Panc1 (cell line): ENCODE measurements around the gene PRPF40B. TPM values are rescaled to one million over a fixed set of nuclear protein-coding genes. Genes with fewer than 3 reads are reported as not detected.

Experiments used
- ATAC-seq: fragments of 200-7000 bp; cut with Tn5 transposase; 2 replicates; pipeline ENCODE4 v1.9.1; 2020; ENCODE audit warnings: mild to moderate bottlenecking, moderate library complexity
- BruUV-seq: library from RNA; stranded (reverse); fragments of 400-500 nt; replicated peaks from 2 replicates; lab custom pipeline; 2021; lab: Mats Ljungman, UMichigan
- CTCF ChIA-PET: fragments of 300-600 bp; sonication (Branson Sonifier 250); formaldehyde crosslinking; loops from one replicate; lab custom pipeline; 2022; ENCODE audit warnings: antibody characterized with exemption; lab: Charles Lee
- POLR2A ChIA-PET: fragments of 300-600 bp; sonication (Branson Sonifier 250); formaldehyde crosslinking; loops from one replicate; lab custom pipeline; 2022; ENCODE audit warnings: antibody characterized with exemption; lab: Charles Lee
- DNase-seq: peaks from one replicate; pipeline ENCODE4 v3.0.0-alpha.2; 2010; ENCODE audit warnings: low read depth, low spot score
- H3K27ac ChIP-seq: 2 replicates; pipeline ENCODE4 v1.5.1; 2011; ENCODE audit warnings: mild to moderate bottlenecking, low read length, inconsistent platforms
- H3K27me3 ChIP-seq: fragments of 200-500 bp; sonication (Bioruptor generic); 2 replicates; pipeline ENCODE4 v1.6.0; 2014; ENCODE audit warnings: low read length, inconsistent platforms; ENCODE audit not compliant: control insufficient read depth, insufficient read depth
- H3K36me3 ChIP-seq: fragments of 200-500 bp; sonication (Bioruptor generic); 2 replicates; pipeline ENCODE4 v1.5.1; 2014; ENCODE audit warnings: inconsistent platforms, mild to moderate bottlenecking, low read length, moderate library complexity; ENCODE audit not compliant: control insufficient read depth, insufficient read depth
- H3K4me1 ChIP-seq: 2 replicates; pipeline ENCODE4 v1.5.1; 2011; ENCODE audit warnings: inconsistent platforms, mild to moderate bottlenecking, low read length, moderate library complexity; ENCODE audit not compliant: control insufficient read depth, insufficient read depth
- H3K4me3 ChIP-seq, 2 experiments: 2 replicates each; pipeline ENCODE4 v1.5.1; 2011 to 2012; ENCODE audit warnings: low read depth in 2 of 2, low read length in 2 of 2, mild to moderate bottlenecking in 2 of 2, inconsistent platforms in 1 of 2, moderate library complexity in 1 of 2
- H3K9me3 ChIP-seq: fragments of 200-500 bp; sonication (Bioruptor generic); 2 replicates; pipeline ENCODE4 v1.5.1; 2014; ENCODE audit warnings: low read depth, mild to moderate bottlenecking, inconsistent platforms, low read length, moderate library complexity; ENCODE audit not compliant: control insufficient read depth, insufficient read depth
- POLR2AphosphoS5 ChIP-seq: IDR thresholded peaks from 2 replicates; pipeline ENCODE4 v1.6.1; 2012; ENCODE audit warnings: mild to moderate bottlenecking, low read depth, low read length, moderate library complexity
- REST ChIP-seq, 2 experiments: IDR thresholded peaks; 2 replicates each; pipeline ENCODE4 v1.6.1; 2011 to 2012; ENCODE audit warnings: low read depth in 2 of 2, control low read depth in 1 of 2, low read length in 1 of 2, mild to moderate bottlenecking in 1 of 2, moderate library complexity in 1 of 2; ENCODE audit not compliant: insufficient read depth in 1 of 2
- SIN3A ChIP-seq: IDR thresholded peaks from 2 replicates; pipeline ENCODE4 v1.6.1; 2012; ENCODE audit warnings: low read depth, mild to moderate bottlenecking, low read length, moderate library complexity, borderline replicate concordance; ENCODE audit not compliant: insufficient read depth
- TCF7L2 ChIP-seq: IDR thresholded peaks from 2 replicates; pipeline ENCODE4 v1.6.1; 2011; ENCODE audit warnings: mild to moderate bottlenecking, low read depth, low read length, inconsistent platforms
- in situ Hi-C: cut with HindIII; loops from 2 replicates; pipeline ENCODE4 v1.10.0; 2016; ENCODE audit warnings: low sequenced_read_pairs, low pct_unique_long_range_greater_than_20kb
- intact Hi-C: fragments of 100-400 bp; cut with micrococcal nuclease; formaldehyde crosslinking; loops from one replicate; pipeline ENCODE4 v1.10.0; 2022; ENCODE audit not compliant: unreplicated experiment
- total RNA-seq: library from RNA; stranded (reverse); gene quantifications from one replicate; pipeline ENCODE4 v1.2.1, GENCODE V29; 2021; ENCODE audit not compliant: unreplicated experiment
- TF ChIP-seq, protein P1 (sequence below): fragments of 450-650 bp; IDR thresholded peaks from 2 replicates; pipeline ENCODE4 v1.5.1; 2017; ENCODE audit warnings: mild to moderate bottlenecking

Gene PRPF40B
- total RNA-seq, 1 experiment from 2014 or later, result 26.3 TPM

GRCh38 chr12:49669796-49670195 is 46.4 kb downstream of the PRPF40B start:
- no peaks in the 10 kb centered on the region for H3K9me3 ChIP-seq
- ChIA-PET CTCF (no interaction called here), POLR2A (no interaction called here)
- intact Hi-C loops, result no loop called here
- no peak for TF ChIP-seq TCF7L2
- TF ChIP-seq, protein P1, sequence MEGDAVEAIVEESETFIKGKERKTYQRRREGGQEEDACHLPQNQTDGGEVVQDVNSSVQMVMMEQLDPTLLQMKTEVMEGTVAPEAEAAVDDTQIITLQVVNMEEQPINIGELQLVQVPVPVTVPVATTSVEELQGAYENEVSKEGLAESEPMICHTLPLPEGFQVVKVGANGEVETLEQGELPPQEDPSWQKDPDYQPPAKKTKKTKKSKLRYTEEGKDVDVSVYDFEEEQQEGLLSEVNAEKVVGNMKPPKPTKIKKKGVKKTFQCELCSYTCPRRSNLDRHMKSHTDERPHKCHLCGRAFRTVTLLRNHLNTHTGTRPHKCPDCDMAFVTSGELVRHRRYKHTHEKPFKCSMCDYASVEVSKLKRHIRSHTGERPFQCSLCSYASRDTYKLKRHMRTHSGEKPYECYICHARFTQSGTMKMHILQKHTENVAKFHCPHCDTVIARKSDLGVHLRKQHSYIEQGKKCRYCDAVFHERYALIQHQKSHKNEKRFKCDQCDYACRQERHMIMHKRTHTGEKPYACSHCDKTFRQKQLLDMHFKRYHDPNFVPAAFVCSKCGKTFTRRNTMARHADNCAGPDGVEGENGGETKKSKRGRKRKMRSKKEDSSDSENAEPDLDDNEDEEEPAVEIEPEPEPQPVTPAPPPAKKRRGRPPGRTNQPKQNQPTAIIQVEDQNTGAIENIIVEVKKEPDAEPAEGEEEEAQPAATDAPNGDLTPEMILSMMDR, result no peak
- no peak for TF ChIP-seq POLR2AphosphoS5
- TF ChIP-seq REST (IDR thresholded peaks at IDR 0.05; ENCODE audit: insufficient read depth in 1 of 2, low read depth in 2 of 2, low read length in 1 of 2), result no peak
- no peak for TF ChIP-seq SIN3A
- H3K36me3 ChIP-seq, result no peaks in the 10 kb centered on the region
- H3K4me1 ChIP-seq, result no peaks in the 10 kb centered on the region; the same call in 1 of the 2 replicates
- BruUV-seq, result no TSS peak
- no peak overlapping the region for H3K27ac ChIP-seq
- no peak for ATAC-seq
- no peaks in the 10 kb centered on the region for H3K27me3 ChIP-seq
- in situ Hi-C loops, result no loop called here
- H3K4me3 ChIP-seq, result no peak overlapping the region
- no peak for DNase-seq

GRCh38 chr12:49671031-49671765 is 47.8 kb downstream of the PRPF40B start:
- BruUV-seq, result no TSS peak
- Histone ChIP-seq H3K4me1 (no peaks in the 10 kb centered on the region; the same call in 1 of the 2 replicates), H3K4me3 (no peak overlapping the region), H3K9me3 (no peaks in the 10 kb centered on the region), H3K36me3 (no peaks in the 10 kb centered on the region), H3K27ac (no peak overlapping the region), H3K27me3 (no peaks in the 10 kb centered on the region)
- TF ChIP-seq SIN3A, result no peak
- TF ChIP-seq, protein P1, result no peak
- DNase-seq, result no peak
- in situ Hi-C loops, result no loop called here
- CTCF ChIA-PET, result no interaction called here
- intact Hi-C loops, result no loop called here
- POLR2A ChIA-PET, result no interaction called here
- no peak for ATAC-seq
